GM20000 (cell line): ENCODE results near the gene TMEM151A.
"Not testable (repeated sequence)": the region's sequence is repeated elsewhere in the genome, so short reads cannot be mapped to it uniquely, and the experiment has no call there.

Experiments
- DNase-seq: peaks from one replicate; pipeline ENCODE4 v3.0.0; 2012; ENCODE audit warnings: low spot score
- TF ChIP-seq, protein P1 (sequence below): IDR thresholded peaks from 2 replicates; pipeline ENCODE4 v1.5.1; 2012; ENCODE audit warnings: mild to moderate bottlenecking, control low read depth; ENCODE audit errors: extremely low read depth, missing control alignments

The TMEM151A gene

DNA sequence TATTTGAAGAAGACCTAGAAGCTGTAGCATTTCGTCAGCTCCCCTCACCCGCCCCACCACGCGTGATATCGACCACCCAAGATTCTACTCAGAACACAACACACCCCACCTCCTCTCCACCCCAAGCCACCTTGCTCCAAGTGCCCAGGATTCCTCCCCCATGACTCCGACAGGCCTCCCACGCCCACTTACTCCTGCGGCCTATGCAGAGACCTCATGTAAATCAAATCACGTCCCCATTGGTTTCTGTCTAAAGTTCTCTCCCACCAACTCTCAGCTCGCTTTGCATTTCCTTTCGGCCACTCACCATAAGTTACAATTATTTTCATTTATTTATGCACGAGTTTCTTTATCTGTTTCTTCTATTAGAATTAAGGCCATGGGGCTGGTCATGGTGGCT is 11.0 kb downstream of the TMEM151A start:
- TF ChIP-seq, protein P1, sequence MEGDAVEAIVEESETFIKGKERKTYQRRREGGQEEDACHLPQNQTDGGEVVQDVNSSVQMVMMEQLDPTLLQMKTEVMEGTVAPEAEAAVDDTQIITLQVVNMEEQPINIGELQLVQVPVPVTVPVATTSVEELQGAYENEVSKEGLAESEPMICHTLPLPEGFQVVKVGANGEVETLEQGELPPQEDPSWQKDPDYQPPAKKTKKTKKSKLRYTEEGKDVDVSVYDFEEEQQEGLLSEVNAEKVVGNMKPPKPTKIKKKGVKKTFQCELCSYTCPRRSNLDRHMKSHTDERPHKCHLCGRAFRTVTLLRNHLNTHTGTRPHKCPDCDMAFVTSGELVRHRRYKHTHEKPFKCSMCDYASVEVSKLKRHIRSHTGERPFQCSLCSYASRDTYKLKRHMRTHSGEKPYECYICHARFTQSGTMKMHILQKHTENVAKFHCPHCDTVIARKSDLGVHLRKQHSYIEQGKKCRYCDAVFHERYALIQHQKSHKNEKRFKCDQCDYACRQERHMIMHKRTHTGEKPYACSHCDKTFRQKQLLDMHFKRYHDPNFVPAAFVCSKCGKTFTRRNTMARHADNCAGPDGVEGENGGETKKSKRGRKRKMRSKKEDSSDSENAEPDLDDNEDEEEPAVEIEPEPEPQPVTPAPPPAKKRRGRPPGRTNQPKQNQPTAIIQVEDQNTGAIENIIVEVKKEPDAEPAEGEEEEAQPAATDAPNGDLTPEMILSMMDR = no peak

DNA sequence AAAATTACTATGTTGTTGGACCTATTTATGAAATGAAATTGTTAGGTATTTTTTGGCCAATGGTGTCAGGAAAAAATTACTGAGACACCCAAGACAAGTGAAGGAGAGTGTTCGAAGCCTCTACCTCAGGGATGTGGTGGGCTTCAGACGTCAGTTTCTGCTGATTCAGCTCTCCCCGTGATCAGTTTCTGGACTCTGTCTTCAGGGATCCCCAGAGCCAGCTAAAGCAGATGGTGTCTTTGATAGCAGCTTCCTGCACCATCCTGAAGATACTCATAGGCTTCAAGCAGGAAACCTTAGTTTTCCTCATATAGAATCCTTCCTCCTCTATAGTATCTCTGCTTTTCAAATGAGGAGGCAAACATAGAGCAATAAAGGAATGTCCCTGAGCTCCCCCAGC is 17.8 kb downstream of the TMEM151A start:
- DNase-seq = no peak
- TF ChIP-seq, protein P1 = no peak

More for the DNA sequence above, 11.0 kb downstream of the TMEM151A start:
- no peak for DNase-seq

DNA sequence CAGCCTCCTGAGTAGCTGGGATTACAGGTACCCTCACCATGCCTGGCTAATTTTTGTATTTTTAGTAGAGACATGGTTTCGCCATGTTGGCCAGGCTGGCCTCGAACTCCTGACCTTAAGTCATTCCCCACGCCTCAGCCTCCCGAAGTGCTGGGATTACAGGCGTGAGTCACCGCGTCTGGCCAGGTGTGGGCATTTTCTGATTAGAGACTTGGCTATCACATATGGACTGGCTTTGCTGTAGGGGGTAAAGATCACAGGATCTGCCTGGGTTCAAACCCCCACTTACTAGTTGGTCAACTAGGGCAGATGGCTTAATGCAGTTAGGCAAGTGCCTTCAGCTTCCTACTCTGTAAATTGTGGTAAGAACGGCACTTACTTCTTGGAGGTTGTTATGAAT is 18.6 kb downstream of the TMEM151A start:
- DNase-seq = no peak
- TF ChIP-seq, protein P1 = no peak

DNA sequence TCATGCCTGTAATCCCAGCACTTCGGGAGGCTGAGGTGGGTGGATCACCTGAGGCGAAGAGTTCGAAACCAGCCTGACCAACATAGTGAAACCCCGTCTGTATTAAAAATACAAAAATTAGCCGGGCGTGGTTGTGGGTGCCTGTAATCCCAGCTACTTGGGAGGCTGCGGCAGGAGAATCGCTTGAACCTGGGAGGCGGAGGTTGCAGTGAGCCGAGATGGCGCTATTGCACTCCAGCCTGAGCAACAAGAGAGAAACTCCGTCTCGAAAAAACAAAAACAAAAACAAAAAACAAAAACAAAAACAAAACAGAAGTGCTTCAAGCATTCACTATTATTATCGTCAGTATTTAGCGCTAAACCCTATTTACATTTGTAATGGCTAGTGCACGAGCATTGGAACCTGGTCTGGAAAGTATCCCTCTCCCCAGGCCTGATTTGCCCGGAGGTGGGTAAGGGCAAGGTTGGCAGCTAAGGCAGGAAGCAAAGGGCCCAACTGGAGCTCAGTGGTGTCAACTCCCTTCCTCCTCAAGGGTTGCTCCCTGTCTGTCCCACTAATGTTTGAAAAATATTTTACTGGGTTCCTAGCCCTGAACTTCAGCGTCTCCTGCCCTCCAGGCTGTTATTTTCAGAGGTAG is 19.2 kb downstream of the TMEM151A start:
- not testable (repeated sequence) for DNase-seq

DNA sequence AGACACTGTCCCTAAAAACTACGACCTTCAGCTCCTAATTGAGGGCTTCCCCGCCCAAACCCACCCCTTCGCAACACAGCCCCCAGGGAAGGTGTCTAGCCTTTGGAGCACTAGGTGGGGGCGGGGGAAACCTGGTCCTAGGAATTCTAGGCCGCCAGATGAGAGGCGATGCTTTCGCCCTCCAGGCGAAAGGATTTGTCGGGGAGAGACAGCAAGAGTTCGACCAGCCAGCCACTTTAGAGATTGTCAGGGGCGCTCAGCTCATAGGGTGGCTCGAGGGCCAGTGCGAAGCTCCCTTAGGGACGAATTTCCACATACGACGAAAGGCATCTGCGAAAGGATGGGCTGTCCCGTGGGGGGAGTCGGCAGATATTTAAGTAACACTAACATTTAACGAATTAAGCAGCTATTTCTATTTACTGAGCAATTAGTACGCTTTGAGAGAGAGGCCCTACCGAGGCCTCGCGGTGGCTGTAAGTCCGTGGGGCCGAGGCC is 19.8 kb downstream of the TMEM151A start:
- TF ChIP-seq, protein P1 = peak; percentile 87
- DNase-seq = no peak

DNA sequence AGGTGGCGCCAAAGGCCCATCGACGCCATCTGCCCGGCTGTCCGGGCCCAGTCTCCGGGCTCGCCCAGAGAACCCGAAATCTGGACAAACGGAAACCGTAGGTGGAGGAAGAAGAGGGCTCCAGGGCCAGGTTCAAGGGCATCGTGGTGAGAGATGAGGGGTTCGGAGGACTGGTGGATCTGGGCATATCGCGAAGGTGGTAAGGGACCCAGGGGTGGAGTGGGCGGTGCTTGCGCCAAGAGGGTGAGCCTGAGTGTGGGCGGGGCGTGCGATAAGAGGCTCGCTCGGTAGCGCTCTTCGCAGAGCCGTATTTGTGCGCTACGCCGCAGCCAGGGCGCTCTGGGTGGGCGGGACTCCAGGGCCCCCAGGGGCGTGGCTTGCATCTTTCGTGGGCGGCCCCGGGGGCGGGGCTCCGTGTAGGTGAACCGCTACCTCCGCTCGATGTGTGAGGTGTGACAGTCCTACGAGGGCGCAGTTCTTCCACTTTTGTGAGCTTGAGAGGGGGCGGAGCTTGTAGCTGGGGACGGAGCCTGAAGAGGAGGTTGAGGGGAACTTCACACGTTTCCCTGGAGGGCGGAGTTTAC is 20.4 kb downstream of the TMEM151A start:
- TF ChIP-seq, protein P1 = no peak
- DNase-seq = peak; percentile 88

DNA sequence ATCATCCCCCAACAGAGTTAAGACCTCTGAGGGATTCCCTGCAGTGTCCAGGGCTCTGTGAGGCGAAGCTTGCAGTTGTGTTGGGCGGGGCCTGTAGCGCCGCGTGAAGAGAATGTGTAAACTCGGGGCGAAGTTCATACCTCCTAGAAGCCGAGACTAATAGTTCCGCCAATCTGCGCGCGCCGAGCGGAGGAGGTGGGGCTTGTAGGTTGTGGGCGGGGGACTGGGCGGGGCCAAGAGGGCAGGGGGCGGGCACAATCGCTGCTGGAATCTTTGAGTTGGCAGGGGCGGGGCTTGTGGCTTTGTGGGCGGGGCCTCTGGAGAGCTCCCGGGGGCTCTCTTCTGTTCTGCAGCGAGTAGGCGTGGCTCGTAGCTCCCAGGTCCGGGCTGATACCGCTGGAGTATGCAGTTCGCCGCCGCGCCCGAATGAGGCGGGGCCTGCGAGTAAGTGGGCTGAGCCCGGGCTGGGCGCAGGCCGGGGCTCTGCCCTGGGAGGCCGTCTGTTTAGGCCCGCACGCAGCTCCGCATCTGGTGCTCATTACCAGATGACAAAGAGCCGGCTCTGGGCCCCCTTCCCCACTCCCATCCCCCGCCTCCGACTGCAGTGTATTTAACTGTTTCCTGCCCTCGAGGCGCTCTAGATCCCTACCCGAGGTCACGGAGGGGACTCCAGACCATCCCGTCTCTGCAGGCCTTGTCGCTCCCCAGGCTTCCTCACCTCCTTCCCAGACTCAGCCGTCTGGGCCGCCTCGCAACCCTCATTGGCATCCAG is 21.0 kb downstream of the TMEM151A start:
- DNase-seq = peak; percentile 98
- TF ChIP-seq, protein P1 = no peak
